AG09309 (cell line): ENCODE data around the gene SYCE3.
"Not testable (repeated sequence)": the region's sequence is repeated elsewhere in the genome, so short reads cannot be mapped to it uniquely, and the experiment has no call there.

Source experiments
- DNase-seq: peaks from one replicate; pipeline ENCODE4 v3.0.0-alpha.2; 2010; ENCODE audit warnings: low read depth
- H3K4me3 ChIP-seq: 2 replicates; pipeline ENCODE4 v1.5.1; 2011; ENCODE audit warnings: mild to moderate bottlenecking, low read depth, low read length, moderate library complexity; ENCODE audit not compliant: control insufficient read depth
- TF ChIP-seq, protein P1 (sequence below): IDR thresholded peaks from 2 replicates; pipeline ENCODE4 v1.5.1; 2011; ENCODE audit warnings: mild to moderate bottlenecking, low read depth, low read length, inconsistent platforms; ENCODE audit not compliant: insufficient read depth, control insufficient read depth; ENCODE audit errors: missing control alignments

SYCE3 gene

DNA sequence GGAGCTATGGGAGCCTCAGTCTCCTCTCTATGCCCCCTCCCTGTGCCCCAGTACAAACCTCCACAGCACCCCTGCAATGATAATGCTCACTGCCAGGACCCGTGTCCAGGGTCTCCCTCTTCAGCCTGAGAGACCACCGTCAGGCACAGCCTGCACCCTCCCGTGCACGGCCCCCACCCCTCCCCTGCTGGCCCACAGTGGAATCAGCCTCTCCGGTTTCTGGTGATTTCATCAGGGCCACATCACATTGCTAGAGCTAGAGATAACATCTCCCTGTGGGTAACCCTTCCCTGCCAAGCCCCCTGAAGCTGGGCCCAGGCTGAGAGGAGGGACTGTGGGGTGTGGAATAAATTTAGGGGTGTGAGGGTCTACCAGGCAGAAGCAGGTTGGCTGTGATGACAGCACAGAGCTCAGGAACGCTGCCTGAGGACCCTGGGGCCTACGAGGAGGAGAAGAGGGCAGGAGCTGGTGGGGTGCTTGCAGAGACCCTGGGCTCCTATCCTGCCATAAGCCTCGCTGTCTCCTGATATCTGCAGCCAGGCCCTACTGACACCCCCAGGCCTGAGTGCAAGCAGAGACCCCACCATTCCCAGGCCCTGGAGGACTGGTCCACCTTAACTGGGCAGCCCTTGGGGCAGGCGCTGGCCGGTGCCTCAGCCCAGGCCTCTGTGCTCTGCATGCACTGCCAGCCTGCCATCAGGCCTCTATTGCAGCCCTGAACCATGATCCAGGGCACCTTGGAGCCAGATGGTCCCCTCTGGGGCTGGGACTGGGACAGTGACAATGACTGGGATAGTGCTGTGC lies 17.0 kb downstream of the SYCE3 start, which contains the start of gene KLHDC7B:
TSS of gene KLHDC7B (plus strand) at position 378 of the 804 bp plus-strand sequence. CDS start at position 723, 345 bp downstream.
- H3K4me3 ChIP-seq, result no peak within 1 kb of the TSS
- TF ChIP-seq, protein P1, sequence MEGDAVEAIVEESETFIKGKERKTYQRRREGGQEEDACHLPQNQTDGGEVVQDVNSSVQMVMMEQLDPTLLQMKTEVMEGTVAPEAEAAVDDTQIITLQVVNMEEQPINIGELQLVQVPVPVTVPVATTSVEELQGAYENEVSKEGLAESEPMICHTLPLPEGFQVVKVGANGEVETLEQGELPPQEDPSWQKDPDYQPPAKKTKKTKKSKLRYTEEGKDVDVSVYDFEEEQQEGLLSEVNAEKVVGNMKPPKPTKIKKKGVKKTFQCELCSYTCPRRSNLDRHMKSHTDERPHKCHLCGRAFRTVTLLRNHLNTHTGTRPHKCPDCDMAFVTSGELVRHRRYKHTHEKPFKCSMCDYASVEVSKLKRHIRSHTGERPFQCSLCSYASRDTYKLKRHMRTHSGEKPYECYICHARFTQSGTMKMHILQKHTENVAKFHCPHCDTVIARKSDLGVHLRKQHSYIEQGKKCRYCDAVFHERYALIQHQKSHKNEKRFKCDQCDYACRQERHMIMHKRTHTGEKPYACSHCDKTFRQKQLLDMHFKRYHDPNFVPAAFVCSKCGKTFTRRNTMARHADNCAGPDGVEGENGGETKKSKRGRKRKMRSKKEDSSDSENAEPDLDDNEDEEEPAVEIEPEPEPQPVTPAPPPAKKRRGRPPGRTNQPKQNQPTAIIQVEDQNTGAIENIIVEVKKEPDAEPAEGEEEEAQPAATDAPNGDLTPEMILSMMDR, result peak; percentile 45
- no peak for DNase-seq

DNA sequence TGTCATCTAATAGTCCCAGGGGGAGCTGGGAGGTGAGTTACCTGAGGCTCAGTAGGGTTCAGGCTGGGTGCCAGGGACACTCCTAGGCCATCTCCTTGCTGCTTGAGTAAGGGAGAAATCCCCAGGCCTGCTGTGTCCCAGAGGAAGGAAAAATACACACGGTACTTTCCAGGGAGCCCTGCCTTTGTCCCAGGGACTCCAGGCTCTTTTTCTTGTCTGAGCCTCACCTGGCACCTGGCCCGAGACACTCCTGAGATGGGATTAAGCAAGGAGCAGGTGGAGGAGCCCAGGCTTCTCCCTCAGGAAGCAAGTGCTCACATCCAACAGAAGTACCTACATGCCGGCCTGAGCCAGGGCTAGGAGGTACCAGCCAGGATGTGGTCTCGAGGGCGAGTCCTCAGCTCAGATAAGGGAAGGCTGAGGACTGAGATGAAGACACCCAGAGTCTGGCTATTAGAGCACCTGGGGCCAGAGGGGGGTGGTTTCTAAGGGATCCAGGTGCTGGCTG lies 17.9 kb downstream of the SYCE3 start:
- DNase-seq, result no peak
- TF ChIP-seq, protein P1, result no peak
- H3K4me3 ChIP-seq, result no peak overlapping the region

DNA sequence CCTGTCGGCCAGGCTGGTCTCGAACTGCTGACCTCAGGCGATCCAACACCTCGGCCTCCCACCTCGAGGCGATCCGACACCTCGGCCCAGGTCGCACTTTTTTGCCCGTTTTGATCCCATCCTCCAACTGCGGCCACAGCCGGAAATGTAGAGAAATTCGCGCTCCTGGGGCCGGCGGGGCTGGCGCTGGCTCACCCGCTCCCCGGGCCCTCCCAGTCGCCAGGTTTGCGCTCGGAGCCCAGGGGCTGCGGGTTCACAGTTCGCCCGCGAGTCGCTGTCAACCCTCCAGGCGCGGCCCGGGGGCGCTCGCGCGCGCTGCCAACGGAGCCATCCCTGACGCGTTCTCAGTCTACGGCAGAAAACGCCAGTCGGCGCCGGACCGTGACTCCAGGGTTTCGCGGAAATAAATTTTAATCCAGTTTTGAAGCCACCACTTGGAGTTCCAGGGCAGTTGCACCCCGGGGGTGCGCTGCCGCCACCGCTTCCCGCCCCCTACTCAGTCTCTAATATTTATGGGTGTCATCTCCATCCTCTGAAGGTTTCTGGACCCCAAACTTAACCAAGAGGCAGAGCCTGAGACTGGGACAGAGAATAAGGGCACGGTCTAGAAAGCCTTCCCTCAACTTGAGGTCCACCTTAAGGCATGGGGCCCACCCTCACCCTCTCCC lies 18.5 kb downstream of the SYCE3 start:
- TF ChIP-seq, protein P1, result peak; percentile 62
- peak overlapping the region; percentile 15 for H3K4me3 ChIP-seq
- no peak for DNase-seq

DNA sequence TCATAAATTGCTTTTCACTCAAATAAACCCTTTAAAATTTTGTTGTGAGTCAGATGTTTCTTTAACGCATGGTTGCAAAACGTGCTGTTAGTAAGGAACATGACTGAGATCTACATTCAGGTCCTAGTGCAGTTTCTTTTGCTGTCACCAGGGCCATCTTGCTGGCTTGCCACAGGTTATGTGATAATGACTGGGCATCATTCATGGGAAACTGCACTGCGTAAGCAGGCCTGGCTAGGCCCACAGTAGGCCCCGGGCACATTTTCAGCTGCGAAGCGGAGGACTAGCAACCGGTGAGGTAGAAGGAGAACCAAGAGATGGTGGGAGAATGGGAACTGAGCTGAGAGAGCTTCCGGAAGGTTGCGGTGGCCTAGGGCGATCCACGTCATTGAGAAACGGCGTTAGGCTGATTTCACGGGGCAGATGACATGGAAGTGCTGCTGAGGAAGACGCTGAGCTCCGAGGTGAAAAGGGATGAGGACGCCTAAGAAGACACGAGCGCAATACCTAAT lies 20.2 kb downstream of the SYCE3 start:
- DNase-seq, result no peak
- no peak overlapping the region for H3K4me3 ChIP-seq
- TF ChIP-seq, protein P1, result no peak

DNA sequence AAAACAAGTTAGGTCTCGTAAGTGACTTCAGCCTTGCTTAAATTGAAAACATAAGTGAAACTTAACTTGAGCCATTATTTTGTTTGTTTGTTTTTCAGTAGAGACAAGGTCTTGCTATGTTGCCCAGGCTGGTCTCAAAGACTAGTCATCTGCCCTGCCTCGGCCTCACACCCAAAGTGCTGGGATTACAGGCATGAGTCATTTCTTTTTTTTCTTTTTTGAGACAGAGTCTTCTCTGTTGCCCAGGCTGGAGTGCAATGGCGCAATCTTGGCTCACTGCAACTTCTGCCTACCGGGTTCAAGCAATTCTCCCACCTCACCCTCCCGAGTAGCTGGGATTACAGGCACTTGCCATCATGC lies 21.1 kb downstream of the SYCE3 start:
- not testable (repeated sequence) for H3K4me3 ChIP-seq
- DNase-seq, result peak; percentile 88

DNA sequence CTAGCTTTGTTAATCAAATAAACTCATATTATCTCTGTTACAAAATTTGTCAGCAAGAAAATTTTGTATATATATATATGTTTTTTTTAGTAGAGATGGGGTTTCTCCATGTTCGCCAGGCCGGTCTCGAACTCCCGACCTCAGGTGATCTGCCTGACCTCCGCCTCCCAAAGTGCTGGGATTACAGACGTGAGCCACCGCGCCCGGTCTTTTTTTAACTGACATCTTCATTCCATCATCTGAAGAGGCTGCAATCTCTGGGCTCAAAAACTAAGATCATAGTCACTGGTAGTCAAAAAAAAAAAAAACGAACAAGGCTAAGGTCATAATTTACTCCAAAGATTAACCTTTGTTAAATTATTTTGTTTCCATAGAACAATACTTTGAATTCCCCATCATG lies 22.3 kb downstream of the SYCE3 start:
- TF ChIP-seq, protein P1, result no peak
- DNase-seq, result no peak
- H3K4me3 ChIP-seq, result no peak overlapping the region

DNA sequence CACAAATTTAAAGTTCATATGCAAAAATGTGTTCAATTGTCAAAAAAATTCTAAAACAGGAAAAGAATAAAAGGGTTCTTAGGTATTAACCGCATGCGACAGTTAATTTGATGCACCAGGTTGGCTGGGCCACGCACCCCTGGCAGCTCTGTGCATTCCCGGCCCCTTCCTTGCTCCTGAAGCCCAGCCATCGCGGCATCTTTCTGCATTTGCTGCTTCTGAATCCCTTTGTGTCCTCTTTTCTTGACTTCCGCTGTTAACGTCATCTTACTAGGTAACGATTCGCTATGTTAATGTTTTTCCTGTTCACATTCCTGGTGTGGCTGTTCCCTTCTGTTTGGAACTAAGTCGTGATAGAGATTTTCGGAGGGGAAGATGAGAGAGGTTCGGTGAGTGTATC lies 25.0 kb downstream of the SYCE3 start:
- no peak for DNase-seq

More for the DNA sequence above, 25.0 kb downstream of the SYCE3 start:
- H3K4me3 ChIP-seq, result no peak overlapping the region
- TF ChIP-seq, protein P1, result no peak
